ENCODE results near the gene TMEM50B.
"Not testable (repeated sequence)": the region's sequence is repeated elsewhere in the genome, so short reads cannot be mapped to it uniquely, and the experiment has no call there.

The TMEM50B gene

GRCh38 chr21:33458861-33459260 is 20.9 kb downstream of the TMEM50B start:
- no peak for DNase-seq (ENCODE audit: insufficient read length, low spot score)
- TF ChIP-seq CTCF (IDR thresholded peaks at IDR 0.05; ENCODE audit: insufficient read depth, missing control alignments), result no peak
- FAIRE-seq, result no peak

- FAIRE-seq, result no peak
- no peak for DNase-seq (ENCODE audit: insufficient read length, low spot score)
- no peak for TF ChIP-seq CTCF (IDR thresholded peaks at IDR 0.05; ENCODE audit: insufficient read depth, missing control alignments)
Observed at GRCh38 chr21:33455686-33456446, 23.9 kb downstream of the TMEM50B start.

- DNase-seq (ENCODE audit: insufficient read length, low spot score) (no peak), FAIRE-seq (no peak)
- TF ChIP-seq CTCF (IDR thresholded peaks at IDR 0.05; ENCODE audit: insufficient read depth, missing control alignments), result no peak
Observed at GRCh38 chr21:33452362-33452761, 27.4 kb downstream of the TMEM50B start.

GRCh38 chr21:33451634-33452071 is 28.1 kb downstream of the TMEM50B start:
- no peak for TF ChIP-seq CTCF (IDR thresholded peaks at IDR 0.05; ENCODE audit: insufficient read depth, missing control alignments)
- DNase-seq (ENCODE audit: insufficient read length, low spot score) (no peak), FAIRE-seq (no peak)

GRCh38 chr21:33449616-33450015 is 30.2 kb downstream of the TMEM50B start:
- no peak for FAIRE-seq
- no peak for TF ChIP-seq CTCF (IDR thresholded peaks at IDR 0.05; ENCODE audit: insufficient read depth, missing control alignments)
- DNase-seq (ENCODE audit: insufficient read length, low spot score), result no peak

GRCh38 chr21:33446620-33447019 is 33.2 kb downstream of the TMEM50B start:
- not testable (repeated sequence) for DNase-seq (ENCODE audit: insufficient read length, low spot score); FAIRE-seq

GRCh38 chr21:33444499-33444898 is 35.3 kb downstream of the TMEM50B start:
- DNase-seq (ENCODE audit: insufficient read length, low spot score) (no peak), FAIRE-seq (no peak)
- no peak for TF ChIP-seq CTCF (IDR thresholded peaks at IDR 0.05; ENCODE audit: insufficient read depth, missing control alignments)

Data from D721Med (cell line).